NCI-H1417 treated with DMSO at 0.1 percent for 48 hours (cell line): ENCODE data around the gene OR4D10.
"Not testable (repeated sequence)": the region's sequence is repeated elsewhere in the genome, so short reads cannot be mapped to it uniquely, and the experiment has no call there.

Experiments
- DNase-seq: peaks from one replicate; lab custom pipeline; 2025; lab: John Stamatoyannopoulos, UW

OR4D10 gene

DNA sequence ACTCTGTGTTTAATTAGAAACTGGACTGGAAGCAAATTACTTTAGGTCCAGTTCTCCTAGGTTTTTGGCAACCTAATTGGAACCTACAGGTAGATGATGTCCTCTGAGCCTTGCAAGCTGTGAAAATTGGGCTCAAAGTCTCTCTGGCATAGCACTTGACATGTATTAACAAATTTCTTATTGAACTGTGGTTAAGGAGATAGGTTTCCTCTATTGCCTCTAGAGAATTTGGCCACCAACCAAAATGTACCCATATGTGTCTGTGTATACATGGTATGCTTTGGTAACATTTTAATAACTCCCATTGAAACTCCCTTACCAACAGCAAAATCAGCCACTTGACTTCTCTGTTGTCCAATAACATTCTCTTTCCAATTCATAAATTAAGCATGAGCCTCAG, at the start of gene OR4D10:
Gene OR4D10 (plus strand): TSS at position 301 of the 400 bp plus-strand sequence. CDS start 4,115 bp downstream, outside the sequence.
- no peak for DNase-seq

DNA sequence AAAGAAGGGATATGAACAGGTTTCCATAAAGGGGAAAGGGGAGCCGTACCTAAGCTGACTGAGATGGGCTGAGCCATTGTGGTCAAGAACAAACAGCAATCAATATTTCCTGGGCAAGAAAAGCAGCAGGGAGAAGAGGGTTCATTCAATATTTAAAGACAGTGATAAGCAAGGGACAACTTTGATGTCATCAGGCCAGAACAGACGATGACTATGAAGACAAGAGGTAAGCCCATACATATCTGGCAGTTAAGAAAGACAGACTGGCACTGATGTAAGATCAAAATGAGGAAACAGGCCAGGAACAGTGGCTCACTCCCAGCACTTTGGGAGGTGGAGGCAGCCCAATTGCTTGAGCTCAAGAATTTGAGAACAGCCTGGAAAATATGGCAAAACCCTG, 49.3 kb upstream of the OR4D10 start:
- no peak for DNase-seq

DNA sequence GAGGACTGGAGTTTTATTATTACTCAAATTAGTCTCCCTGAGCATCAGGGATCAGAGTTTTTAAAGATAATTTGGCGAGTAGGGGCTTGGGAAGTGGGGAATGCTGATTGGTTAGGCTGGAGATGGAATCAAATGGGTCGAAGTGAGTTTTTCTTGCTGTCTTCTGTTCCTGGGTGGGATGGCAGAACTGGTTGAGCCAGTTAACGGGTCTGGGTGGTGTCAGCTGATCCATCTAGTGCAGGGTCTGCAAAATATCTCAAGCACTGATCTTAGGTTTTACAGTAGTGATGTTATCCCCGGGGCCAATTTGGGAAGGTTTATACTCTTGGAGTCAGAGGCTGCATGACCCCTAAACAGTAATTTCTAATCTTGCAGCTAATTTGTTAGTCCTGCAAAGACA, 48.0 kb upstream of the OR4D10 start:
- DNase-seq, result no peak

DNA sequence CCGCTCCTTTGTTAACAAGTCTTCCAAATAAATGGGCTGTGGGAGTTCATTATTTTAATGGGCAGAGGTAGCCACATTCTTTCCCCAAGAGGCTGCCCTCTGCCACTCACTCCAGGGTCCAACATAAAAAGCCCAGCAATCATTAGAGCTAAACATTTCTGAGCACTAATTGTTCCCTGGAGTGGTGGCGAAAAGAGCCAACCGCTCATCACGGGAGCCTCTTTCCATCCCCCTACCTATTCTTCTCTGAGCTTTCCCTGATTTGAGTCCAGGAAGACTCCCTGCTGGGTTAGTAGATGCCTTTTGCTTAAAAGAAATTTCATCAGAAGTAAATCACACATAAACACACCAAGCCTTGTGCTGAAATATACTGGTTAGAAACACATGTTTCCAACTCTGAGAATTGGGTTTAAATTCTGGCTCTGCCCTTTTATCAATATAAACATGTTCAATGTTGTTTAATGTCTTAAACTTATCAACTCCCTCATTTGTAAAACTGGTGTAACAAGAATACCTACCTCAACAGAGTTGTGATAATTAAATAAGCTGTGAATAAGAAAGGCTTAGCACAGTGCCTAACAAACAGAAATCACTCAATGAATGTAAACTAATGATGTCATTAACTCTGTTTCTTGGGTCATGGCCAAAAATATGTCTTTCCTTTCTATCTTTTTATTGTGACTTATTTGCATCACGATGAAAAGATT, 46.6 kb upstream of the OR4D10 start, which contains the start of gene OR5A2:
Gene OR5A2 (minus strand): TSS at position 53 of the 707 bp plus-strand sequence. CDS start 3,460 bp downstream, outside the sequence.
- no peak for DNase-seq

DNA sequence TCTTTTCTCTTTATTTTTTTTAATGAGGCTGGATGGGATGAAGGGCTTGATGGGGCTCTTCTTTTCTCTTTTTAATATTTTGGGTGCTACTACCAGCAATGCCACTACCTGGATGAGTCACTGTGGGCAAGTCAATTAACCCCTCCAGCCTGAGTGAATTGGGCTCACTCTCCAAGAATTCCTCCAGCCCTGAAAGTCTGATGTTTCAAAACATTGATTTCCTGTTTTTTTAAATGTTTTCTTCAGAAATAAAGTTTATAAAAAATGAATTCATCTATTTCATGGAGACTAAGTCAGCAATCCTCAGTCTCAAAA, 46.1 kb upstream of the OR4D10 start:
- DNase-seq, result no peak

DNA sequence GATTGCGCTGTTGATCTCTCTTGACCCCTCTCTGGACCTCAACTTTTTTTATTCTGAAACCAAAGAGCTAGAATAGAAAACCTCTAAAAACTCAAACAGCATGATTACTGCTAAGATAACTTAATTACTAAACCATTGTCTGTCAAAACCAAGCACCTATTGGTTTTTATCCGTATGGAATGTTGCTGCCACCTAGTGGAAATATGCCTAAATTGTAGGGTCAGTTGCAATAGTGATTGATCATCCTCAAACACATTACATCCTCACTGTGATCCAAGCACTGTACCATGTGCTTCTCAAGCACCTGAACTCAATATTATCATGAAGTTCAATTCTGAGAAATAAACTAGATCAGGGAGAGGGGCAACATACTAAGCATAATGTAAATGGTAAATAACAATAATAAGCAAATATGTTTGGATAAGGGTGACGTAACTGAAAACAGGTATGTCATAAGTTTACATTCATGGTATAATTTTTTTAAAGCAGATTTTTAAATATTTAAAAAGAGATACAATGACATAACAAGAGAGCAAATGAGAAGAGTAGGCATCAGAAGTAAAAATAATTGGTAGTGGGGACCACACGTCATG, 43.1 kb upstream of the OR4D10 start:
- no peak for DNase-seq

DNA sequence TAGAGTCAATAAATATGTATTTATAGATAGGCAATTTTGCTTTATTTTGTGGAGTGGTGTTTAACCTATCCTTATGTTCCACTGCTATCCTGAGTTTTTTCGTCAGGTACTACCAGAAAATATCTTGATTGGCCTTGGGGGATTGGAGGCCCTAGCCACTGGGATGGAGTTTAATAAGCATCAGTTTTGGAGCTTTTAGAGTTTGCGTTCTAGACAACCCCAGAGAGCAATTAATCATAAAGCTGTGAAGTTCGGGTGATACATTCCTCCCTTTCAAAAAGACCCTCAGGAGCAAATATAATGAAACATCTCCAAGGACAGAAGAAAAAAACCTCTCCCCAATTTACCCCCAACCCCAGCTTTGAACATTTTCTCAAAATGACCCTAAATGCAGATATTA, 36.9 kb upstream of the OR4D10 start, which contains the start of gene OR5A1:
Gene OR5A1 (plus strand): TSS at position 301 of the 400 bp plus-strand sequence. CDS start 6,700 bp downstream, outside the sequence.
- no peak for DNase-seq

DNA sequence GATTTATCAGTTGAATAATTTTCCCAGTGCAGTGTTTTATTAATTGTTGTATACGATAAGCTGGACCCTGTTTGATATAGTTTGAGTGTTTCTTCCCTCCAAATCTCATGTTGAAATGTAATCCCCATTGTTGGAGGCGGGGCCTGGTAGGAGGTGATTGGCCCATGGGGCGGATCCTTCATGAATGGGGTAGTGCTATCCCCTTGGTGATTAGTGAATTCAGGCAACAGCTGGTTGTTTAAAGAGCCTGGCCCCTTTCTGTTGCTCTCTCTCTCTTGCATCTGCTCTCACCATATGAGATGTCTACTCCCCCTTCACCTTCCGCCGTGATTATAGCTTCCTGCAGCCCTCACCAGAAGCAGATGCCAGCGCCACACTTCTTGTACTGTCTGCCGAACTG, 35.3 kb upstream of the OR4D10 start:
- DNase-seq, result no peak

DNA sequence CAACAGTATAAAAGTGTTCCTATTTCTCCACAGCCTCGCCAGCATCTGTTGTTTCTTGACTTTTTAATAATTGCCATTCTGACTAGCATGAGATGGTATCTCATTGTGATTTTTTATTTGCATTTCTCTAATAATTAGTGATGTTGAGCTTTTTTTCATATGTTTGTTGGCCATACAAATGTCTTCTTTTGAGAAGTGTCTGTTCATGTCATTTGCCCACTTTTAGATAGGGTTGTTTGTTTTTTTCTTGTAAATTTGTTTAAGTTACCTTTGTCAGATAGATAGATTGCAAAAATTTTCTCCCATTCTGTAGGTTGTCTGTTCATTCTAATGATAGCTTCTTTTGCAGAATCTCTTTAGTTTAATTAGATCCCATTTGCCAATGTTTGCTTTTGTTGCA, 27.5 kb upstream of the OR4D10 start:
- DNase-seq, result not testable (repeated sequence)

DNA sequence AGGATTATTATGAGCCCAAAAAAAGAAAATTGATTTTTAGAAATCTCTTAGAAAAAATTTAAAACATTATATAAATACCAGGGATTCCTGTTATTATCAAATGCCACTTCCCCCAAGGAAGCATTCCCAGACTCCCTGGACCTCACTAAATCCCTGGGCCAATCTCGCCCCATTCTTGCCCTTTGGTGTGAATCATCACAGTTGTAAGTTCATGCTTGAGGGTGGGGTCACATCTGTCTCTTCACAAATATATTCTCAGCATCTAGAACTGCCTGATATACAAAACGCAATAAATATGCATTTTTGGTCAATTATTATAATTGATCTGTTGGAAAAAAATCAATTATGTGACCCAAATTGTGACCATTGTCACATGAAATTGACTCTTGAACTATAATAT, 24.6 kb upstream of the OR4D10 start:
- DNase-seq, result no peak

DNA sequence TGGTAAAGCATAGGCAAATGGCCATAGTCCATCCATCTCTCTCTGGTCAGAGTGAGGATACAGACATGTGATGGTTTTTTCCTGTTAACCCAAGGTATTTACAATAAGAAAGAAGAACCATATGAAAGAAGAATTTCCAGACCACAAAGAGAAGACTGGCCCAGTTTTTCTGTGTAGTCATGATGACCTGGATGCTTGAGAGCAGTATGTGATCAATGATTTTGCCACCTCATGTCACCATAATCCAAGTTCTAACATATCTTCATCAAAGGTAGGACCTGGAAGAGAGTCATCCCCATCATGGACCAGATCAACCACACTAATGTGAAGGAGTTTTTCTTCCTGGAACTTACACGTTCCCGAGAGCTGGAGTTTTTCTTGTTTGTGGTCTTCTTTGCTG, 16.5 kb upstream of the OR4D10 start, which contains the start of gene OR4D6:
Gene OR4D6 (plus strand): TSS at position 301 of the 400 bp plus-strand sequence. CDS start 0 bp downstream, at position 301.
- no peak for DNase-seq

DNA sequence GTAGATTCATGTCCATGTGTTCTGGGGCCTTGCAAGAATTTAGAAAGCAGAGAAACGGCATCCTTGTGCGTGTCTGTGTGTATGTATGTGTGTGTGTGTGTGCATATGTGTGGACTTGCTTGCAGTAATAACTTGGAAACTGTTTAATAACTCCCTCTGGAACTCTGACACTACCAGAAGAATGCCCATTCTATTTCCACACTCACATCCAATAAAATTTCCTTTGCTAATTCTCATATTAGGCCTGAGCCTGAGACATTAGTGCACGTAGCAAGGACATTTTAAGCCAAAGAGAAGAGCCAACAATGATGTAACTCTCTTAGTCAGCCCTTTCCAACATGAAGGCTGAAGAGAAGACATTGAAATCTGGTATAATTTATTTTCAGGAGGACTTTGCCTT, 13.2 kb upstream of the OR4D10 start:
- no peak for DNase-seq

DNA sequence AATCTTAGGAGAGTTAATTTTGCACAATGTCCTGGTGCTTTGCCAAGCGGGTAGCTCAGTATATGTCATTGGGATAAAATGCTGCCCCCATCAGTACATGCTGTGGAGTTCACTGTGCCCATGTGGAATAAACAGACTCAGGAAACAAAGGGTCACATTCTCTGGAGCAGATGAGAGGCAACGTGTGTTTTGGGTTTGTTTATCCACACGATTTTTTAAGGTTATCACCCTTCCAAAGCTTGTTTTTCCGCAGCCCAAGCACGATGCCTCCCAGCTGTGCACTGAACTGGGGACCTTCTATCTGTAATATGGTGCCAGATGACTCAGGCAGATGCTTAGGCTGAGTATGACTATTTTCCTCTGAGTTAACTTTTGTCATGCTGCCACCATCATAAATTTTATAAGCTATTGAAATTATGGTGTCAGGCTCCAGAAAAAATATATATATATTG, 9.9 kb upstream of the OR4D10 start:
- DNase-seq, result no peak

DNA sequence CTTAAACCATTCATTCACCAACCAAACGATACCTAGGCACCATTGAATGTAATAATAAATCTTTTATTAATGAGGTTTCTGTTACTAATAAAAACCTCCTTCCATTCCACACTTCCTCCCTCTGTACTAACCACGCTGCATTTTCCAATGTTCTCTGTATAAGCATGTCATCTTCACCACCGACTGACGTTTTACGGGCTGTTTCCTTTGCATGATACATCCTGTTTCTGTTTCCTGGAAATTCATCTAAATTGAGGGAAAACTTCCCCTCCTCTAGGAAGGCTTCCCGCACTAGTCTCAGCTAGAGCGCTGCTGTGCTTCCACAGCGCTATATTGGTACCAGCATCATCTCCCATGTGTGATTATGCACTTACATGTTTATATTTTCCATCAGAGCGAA, 2.1 kb downstream of the OR4D10 start:
- DNase-seq, result no peak

DNA sequence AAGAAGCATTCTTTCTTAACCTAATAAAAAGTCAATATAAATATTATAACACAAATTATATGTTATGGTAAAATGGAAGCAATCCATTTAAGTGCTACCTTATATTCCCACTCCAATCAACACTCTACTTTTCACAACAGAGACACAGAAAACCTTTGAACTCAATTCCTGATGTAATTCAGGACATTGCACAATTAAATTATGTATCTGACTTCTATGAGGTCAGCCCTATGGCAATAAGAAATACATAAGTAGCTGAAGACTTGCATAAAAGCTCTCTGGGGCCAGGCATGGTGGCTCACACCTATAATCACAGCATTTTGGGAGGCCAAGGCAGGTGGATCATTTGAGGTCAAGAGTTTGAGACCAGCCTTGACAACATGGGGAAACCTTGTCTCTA, 6.8 kb downstream of the OR4D10 start:
- DNase-seq, result no peak

DNA sequence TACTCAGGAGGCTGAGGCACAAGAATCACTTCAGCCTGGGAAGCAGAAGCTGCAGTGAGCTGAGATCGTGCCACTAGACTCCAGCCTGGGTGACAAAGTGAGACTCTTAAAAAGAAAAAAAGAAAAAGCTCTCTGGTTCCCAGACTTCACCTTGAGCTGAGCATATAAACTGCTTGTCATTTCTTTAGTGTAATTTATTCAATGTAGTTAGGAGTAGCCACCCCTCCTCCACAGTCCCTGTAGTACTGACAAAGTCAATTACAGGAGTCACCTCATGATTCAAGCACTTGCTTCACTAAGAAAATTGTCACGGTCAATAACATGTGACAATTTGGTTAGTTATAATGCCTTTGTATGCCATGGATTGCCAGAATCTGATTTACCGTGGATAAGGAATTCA, 7.2 kb downstream of the OR4D10 start:
- DNase-seq, result no peak

DNA sequence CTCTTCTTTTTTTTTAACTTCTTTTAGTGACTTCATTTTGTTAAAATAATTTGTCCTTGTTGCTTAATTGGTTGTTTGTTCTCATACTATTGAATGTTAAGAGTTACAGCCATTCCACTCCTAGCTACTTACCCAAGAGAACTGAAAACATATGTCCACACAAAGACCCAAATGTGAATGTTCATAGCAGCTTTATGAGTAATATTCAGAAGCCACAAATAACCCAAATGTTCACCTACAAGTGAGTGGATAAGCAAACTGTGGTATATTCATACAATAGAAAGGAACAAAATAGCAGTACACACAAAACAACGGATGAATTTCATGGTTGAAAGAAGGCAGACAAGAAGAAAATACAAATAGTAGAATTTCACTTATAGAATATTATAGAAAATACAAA, 28.8 kb downstream of the OR4D10 start:
- DNase-seq, result no peak

DNA sequence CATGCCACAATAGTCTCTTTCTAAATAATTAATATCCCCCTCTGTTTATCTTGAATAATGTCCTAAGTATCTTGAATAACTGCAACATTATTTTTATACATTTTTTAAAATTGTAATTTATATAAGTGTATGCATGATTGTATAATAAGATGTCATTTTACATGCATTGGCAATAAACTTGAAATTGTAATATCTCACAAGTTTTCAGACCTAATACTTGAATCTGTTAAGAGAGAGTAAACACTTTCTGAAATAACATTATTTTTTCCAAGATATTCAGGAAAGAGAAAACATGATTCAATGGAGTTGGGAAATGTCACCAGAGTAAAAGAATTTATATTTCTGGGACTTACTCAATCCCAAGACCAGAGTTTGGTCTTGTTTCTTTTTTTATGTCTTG, 30.2 kb downstream of the OR4D10 start, which contains the start of gene OR4D11:
Gene OR4D11 (plus strand): TSS at position 301 of the 400 bp plus-strand sequence. CDS start 0 bp downstream, at position 301.
- DNase-seq, result no peak

DNA sequence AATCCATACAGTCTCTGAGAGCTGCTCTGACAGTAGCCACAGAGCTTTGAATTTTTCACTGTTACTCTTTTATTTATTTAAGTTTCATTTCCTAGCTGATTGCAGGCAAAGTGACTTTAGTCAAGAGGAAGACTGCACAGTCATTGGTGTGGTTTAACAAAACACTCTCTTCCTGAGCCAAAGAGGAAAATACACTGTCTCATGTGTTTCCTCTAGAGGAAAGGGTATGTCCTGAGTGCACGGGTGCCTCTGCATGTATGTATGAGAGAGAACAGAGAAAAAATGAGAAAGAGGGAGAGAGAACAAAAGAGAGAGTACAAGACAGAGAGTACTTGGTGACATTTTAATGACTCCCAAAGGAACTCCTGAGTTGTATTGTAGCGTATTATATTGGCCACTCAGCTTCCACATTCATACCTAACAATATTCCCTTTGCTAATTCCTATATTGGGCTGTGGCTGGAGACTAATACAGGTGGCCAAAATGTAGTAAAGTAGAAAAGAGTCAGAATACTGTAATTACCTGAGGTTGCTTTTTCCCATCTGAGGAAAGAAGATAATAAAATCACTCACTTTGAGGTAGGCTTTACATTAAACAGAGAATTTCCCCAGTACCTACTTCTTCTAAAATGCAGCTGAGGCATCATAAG, 38.0 kb downstream of the OR4D10 start, which contains the start of gene OR4D9:
Gene OR4D9 (plus strand): TSS at position 599 of the 649 bp plus-strand sequence. CDS start 3,374 bp downstream, outside the sequence.
- DNase-seq, result no peak

DNA sequence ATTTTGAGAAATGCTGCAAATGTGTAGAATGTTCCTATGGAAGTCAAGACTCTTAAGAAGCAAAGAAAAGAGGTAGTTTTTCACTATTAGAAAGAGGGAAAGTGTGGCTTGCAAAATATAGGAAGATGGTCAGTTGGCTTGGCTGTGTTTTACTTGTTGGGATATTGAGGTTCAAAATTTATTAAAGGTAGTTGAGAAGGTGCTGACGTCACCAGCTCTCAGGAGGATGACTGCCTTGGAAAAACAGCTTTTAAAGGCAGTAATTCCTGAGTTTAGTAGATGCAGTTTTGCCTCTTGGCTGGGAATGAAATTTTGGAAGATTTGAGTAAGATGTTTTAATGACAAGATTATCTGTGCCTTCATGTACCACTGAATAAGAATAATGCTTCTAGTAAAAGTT, 38.6 kb downstream of the OR4D10 start:
- no peak for DNase-seq

DNA sequence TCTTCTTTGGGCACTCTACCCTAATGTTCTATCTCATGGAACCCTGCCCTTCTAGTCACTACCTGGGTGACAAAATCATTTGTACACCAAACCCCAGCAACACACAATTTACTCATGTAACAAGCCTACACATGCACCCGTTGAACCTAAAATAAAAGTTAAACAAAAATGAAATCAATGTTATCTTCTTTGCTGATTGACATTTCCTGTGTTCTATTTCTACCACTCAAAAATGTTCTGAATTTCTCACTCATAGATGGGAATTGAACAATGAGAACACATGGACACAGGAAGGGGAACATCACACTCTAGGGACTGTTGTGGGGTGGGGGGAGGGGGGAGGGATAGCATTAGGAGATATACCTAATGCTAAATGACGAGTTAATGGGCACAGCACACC, 47.0 kb downstream of the OR4D10 start:
- not testable (repeated sequence) for DNase-seq

DNA sequence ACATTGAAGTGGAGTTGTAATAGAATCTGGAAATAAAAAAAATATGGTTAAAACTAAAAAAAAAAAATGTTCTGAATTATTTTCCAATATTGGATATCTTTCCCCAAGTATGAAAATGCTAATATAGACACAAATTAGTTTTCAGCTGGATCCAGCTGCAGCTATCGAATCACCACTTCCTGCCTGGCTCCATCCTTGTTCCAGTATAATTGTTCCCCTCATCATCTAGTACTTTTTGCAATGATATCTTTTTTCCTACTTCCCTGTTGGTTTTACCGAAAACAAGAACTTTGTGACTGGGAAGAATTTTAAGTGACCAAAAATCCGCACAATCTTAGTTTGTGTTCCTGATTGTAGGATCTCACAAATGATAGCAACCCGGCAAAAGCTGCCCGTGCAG, 47.6 kb downstream of the OR4D10 start:
- DNase-seq, result no peak

DNA sequence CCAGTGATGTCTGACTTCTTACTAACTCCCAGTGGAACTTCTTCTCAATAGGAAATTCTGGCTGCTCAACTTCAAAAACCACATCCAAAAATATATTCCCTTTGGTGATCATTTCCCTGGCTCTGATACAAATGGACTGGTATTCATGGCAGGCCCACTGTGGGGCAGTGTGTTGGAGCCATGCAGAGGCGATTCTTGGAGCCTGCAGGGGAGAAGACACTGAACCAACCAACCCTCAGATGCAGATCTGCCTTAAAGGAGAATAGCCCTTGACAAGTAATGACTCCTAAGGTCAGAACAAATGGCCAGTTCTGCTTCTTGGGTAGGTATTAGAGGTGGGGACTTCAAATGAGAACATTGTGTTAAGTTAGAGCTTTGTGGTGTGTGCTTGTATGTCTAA, 50.4 kb downstream of the OR4D10 start:
- DNase-seq, result no peak
